HG02970 (cell line): Measurements from ENCODE around the gene ABI3BP.

Experiments used
- ATAC-seq: cut with Tn5 transposase; IDR thresholded peaks from one replicate; pipeline ENCODE4 v1.9.1; 2021; ENCODE audit warnings: mild to moderate bottlenecking, moderate library complexity, moderate number of reproducible peaks; ENCODE audit not compliant: unreplicated experiment, low FRiP score

Gene ABI3BP

GRCh38 chr3:100702082-100702979 lies 290.9 kb downstream of the ABI3BP start:
- ATAC-seq: no peak

DNA sequence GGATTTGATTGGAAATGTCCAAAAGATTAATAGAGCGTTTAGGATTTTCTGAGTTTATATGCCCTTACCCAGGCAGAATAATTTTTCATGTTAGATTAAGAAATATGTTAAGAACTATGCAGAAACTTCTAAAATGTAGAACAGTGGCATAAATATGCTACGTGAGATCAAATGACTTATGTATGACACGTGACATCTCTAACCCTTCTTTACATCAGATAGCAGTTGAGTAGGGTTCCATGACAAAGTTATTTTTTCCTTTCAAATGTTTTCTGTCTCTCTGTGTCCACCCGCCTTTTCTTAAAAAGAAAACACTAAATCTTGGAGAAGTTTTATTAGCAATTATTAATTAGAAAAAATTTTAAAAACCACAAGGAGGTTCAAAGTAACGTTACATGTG lies 292.5 kb downstream of the ABI3BP start:
- ATAC-seq: no peak
